ENCODE measurements around the gene HTR2C.

- TF ChIP-seq CTCF (IDR thresholded peaks at IDR 0.05) (peak in 2 of 7 experiments; percentile 19 to 50), POLR2A (IDR thresholded peaks at IDR 0.05) (no peak), POLR2AphosphoS5 (IDR thresholded peaks at IDR 0.05) (no peak), EP300 (IDR thresholded peaks at IDR 0.05) (no peak)
These were observed 36.0 kb downstream of the HTR2C start for GRCh38 chrX:114619874-114620273.

Data from stomach (tissue), 4 donors.